HL-60/S4 treated with phorbol 12-myristate 13-acetate at 8.2 ng/mL for 4 days and 3 days (cell line): ENCODE data around the gene LPP.

Experiments used
- in situ Hi-C: fragments of 300-500 bp; cut with MboI; formaldehyde crosslinking; loops from 2 replicates; pipeline ENCODE4 v1.15.0; 2022; ENCODE audit warnings: low sequenced_read_pairs

Gene LPP

DNA sequence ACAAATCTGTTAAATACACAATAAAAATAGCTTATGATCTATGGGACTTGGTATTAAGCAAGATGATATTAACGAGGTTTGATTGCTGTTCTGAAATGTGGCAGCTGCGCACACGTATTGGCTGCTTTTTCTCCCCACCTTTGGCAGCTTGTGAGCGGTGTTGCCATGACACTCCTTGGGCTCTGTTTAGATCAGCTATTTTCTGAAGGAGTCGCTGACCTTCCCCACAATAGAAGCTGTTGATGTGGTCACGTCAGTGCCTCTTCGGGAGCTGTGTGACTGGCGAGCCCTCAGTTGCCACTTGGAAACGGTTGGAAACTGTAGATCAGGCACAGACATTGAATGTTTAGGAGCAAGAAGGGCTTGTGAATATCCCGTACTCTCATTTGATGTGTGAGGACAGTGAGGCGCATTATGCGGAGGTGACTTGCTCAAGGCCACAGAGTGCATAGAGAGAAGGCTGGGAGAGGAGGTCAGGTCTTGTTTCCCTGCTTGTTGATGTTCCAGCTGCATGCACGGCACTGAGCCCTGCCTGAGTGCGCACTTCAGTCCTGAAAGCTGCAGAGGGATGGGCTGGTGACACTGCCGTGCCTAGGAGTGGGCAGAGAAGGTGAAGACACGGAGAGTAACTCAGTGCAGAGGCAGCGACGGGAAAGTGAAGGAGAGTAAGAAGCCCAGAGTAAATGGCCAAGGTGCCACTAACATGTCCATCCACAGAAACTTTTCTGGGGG, 198.4 kb downstream of the LPP start:
- in situ Hi-C loops, result no loop called here

DNA sequence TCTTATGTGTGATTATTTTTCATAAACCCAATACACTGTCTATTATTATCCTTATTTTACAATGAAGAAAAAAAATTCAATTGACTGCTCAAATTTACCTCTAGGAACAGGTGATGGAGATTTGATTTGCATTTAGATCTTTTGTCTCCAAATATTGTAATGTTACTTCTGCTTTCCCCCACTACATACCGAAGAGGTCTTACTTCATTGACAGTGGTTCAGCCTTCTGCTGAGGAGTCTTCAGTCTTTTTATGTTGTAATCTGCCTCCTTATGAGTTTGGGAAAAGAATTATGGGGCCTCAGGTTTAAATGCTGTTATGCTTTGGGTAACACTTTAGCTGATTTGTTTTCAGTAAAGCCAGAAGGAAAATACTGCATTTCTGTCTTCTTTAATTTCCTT, 199.5 kb downstream of the LPP start:
- in situ Hi-C loops, result no loop called here

DNA sequence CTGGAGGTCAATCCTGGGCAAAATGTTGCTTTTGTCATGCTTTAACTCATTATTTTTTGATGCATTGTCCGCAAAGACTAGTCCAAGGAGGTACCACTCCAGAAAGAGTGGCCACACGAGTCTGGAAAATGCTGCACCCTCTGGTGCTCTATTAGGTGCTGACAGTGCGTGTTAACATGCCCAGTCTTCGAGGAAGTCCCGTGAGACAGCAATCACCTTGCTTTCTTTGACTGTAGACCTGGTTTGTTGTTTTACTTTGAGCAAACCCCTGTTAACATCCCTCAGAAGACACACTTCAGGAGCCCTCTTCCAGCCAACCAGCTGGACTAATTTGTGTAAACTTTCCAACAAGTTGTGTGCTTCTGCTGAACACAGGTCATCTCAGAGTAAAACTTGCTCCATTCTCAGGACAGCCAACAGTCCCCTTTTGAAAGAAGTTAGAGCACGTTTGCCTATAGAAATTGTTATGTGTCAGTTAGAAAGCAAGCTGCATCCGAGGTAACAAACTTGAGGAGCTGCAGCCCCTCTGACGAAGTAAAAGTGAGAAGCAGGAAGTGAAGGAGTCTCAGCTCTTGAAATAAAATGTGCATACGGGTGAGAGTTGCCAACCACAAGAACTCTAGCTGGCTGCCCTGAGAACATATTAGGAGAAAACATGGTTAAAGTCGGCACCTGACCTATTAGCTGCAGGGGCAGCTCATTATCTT, 205.0 kb downstream of the LPP start:
- in situ Hi-C loops, result no loop called here

DNA sequence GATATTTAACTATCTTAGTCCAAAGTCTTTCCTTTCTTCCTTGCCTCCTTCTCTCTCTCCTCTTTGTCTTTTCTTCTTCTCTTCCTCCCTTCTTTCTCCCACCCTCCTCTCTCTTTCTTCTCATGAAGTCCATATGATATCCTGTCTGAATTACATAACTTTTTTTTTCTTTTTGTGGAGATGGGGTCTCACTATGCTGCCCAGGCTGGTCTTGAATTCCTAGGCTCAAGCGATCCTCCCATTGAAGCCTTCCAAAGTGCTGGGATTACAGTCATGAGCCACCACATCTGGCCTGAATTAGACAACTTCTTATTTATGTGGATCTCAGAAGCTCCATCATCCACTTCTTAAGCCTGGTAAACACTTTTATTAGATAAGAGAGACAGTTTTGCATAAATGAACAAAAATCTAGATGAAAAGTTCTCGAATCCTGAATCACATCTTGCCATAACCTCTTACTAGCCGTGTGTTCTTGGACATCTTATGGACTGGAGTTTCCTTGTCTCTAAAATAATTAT, 206.5 kb downstream of the LPP start:
- in situ Hi-C loops, result no loop called here

DNA sequence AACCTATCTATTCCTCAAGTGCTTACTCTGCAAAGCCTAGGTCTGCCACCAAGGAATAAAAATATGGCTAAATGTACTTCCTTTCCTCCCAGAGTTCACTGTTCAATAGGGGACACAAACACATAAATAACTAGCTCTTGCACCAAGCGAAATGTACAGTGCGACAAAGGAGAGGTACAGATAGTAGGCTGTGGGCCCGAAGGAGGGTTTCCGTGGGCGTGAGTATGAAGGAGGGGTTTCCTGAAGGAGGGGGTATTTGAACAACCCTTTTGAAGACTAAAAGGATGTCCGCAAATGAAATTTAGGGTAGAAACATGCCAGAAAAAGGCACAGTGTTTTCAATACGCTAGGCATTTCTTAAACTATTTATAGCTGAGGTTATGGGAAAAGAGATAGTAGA, 207.9 kb downstream of the LPP start:
- in situ Hi-C loops, result no loop called here

DNA sequence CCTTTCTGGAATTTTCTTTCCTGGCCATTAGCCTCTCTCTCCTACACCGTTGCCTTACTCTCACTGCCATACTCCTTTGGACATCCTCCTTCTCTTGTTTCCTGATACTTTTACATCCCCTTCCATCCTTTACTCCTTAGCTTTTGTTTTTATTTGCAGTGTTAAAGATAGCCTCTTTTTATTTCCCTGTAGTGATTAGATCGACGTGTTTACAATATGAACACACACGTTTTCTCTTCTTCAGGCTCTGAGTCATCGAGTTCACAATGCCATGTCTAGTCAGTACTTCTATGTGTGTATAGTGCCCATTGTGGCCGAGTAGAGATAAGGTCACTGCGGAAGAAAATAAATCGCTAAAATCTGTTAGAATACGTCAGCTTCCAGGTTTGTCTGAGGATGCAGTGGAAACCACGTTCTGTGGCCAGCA, 208.5 kb downstream of the LPP start:
- in situ Hi-C loops, result no loop called here

DNA sequence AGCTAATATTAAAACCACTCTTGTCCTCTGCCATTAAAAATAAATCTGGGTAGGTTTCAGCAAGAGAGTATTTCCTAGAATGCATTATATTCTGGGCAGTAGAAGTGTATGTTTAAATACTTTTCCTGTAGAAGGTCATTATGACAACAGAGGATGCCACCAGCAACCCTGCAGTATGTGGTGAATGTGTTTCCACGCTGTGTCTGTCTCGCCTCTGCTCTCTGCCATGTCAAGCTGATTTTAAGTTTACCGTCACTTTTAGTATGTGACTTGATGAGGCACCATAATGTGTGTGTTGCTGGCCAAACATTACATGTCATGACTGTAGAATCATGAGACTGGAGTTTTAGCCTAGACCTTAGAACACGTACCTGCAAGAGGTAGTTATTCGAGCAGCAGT, 211.2 kb downstream of the LPP start:
- in situ Hi-C loops, result no loop called here

DNA sequence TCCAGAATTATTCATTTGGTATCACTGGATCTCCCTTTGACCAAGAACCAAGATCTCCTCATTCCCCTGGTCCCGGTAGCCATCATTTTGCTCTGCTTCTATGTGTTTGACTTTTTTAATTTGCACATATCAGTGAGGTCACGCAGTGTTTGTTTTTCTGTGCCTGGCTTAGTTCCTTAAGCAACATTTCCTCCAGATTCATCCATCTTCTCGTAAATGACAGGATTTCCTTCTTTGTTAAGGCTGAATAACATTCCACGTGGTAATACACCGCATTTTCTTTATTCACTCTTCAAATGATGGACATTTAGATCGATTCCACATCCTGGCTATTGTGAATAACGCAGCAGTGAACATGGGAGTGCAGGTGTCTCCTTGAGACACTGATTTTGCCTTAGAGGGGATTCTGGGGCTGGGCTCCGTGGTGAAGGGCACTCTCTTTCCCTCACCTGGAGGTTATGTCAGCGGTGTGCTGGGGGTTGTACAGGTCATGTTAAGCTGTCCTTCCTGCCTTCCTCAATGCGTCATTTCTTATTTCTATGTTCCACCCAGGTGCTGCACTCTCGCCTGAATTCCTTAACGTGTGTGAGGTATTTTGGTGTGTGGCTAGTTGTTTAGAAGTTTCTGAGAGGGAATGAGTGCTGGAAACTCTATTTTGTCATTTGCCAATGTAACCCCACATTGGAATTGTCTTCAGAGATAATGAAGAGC, 212.2 kb downstream of the LPP start:
- in situ Hi-C loops, result no loop called here

DNA sequence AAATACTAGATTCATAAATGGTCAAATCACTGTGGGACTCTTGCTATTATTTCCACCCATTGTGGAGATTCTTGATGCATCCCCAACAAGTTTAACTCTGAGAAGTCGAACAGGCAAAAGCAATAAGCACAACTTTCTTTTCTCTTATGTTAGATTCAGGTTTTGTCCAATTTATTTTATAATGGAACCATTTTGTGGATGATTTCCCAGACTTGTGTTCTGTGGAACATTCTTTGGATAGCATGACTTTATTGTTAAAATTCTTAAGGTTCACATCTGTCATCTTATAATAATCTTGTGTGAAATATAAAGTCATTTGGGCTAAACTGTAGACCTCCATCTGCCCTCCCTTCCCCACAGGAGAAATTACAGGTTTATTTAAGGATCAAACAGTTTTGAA, 213.7 kb downstream of the LPP start:
- in situ Hi-C loops, result no loop called here

DNA sequence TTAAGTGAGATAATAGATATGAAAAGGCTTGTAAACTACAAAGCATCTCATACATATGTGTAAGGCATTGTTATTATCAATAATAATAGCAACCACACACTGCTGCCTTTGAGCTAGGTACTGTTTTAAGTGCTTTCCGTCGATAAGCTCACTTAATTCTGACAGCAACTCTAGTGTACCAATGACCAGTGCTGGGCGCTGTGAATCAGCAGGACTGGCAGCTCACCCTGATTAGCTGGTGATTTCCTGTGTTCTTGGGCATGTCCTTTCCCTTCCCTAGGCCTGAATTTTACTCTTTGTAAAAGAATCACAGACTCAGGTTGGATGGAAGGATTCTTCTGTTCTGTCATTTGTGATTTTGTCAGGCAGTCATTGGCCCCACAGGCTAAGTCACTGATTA, 215.6 kb downstream of the LPP start:
- in situ Hi-C loops, result no loop called here

DNA sequence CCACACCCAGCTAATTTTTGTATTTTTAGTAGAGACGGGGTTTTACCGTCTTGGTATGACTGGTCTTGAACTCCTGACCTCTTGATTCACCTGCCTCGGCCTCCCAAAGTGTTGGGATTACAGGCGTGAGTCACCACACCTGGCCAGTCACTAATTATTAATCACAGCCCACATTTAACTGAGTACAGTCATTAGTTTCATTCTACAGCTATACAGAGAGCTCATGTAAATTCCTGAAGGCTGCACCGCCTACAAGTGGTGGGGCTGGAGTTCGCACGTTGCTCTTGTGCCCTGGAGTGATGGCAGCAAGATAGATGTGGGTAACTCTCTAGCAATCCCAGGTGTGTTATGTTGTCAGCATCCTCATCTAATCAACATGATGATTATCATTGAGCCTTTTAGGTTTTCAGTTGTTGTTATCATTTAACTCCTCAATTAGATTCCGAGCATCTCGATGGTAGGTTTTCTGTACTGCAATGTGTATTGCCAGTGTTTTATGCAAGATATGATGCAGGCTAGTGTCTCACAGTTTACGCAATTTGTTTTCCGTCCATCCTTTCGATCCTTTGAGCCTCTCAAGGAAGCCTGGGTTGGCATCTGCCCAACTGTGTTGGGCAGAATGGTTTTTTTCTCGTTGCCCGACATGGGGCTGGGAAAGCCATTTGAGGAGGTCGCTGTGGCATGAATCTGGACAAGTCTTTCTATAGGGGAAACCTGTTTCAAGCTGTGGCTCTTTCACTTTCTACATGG, 216.3 kb downstream of the LPP start:
- in situ Hi-C loops, result no loop called here

DNA sequence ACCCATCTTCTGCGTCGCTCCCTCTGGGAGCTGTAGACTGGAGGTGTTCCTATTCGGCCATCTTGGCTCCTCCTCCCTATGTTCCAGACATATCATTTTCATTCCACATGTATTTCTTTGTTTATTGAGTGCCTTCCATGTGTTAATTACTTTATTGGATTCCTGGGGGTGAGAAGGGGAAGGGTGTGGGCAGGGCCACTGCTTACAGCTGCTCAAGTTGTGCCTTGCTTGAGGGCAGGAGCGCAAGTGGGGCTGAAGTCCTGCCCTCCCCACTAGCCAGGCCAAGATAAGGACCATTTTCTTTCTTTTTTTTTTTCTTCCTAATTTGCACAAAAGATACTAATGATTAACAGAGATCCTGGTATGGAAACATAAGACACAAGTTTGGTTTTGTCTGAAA, 224.8 kb downstream of the LPP start:
- in situ Hi-C loops, result no loop called here

DNA sequence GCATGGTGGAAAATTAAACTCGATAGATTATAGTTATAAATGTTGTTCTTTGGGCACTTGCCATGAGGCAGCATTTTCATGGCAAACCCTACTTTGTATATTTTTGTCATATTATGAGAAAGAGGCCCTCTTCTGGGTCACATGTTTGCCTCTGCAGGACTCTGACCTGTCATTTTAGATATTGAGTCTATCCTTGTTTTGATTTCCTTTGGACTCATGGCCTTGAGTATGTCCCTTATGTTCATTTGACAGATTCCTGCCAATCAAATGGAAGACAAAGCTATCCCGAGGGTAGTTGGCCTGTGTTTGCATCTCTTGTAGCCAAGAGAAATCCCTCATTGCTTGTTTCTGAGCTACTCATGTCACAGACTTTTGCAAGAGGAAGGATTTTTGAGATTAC, 226.3 kb downstream of the LPP start:
- in situ Hi-C loops, result no loop called here

DNA sequence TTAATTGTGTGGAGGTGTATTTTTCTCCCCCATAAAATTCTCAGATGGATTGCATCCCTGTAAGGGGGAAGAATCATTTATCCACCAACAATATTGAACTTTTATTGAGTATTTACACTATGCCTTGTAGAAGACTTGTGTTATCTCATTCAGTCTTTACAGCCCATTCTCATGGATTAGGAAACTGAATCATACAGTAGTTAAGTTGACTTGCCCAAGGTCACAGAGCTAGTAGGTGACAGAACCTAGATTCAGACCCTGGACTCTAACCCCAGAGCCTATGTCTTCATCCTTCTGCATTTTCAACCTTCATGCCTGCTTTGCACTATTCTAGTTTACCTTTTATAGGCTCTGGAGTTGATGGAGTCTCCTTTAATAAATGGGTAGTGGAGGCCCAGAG, 226.8 kb downstream of the LPP start:
- in situ Hi-C loops, result no loop called here

DNA sequence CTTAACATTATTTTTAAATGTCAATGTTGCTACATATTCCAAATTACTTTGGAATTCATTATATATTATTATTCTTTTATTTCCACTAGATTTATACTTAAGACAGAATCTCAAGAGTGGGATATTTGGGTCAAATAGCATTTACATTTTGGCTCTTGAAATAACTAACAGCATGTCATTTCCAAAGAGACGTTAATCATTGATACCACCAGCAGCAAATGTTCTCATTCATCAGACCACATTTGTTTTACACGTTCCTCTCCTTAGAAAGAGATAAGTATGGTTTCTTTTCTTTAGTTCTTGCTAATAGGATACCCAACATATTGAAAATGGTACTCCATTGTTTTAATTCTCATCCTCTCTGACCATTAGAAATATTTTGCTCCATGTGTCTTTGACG, 229.8 kb downstream of the LPP start:
- in situ Hi-C loops, result no loop called here

DNA sequence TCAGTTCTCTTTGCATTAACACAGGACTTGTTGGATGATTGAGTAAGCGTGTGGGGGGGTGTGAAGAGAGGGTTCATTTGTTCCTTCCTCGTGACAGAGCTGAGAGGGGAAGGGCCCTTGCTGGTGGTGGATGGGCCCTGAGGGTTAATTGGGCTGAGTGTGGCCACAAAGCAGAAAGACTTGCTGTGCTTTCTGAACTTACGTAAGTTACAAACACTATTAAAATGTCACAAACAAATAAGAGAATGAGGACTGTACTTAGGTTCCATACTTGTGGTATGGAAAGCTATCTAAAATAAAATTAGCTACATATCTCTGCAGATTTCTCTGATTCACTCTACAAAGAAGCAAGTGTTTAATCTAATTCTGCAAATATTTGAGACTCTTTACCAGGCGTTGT, 231.3 kb downstream of the LPP start:
- in situ Hi-C loops, result no loop called here

DNA sequence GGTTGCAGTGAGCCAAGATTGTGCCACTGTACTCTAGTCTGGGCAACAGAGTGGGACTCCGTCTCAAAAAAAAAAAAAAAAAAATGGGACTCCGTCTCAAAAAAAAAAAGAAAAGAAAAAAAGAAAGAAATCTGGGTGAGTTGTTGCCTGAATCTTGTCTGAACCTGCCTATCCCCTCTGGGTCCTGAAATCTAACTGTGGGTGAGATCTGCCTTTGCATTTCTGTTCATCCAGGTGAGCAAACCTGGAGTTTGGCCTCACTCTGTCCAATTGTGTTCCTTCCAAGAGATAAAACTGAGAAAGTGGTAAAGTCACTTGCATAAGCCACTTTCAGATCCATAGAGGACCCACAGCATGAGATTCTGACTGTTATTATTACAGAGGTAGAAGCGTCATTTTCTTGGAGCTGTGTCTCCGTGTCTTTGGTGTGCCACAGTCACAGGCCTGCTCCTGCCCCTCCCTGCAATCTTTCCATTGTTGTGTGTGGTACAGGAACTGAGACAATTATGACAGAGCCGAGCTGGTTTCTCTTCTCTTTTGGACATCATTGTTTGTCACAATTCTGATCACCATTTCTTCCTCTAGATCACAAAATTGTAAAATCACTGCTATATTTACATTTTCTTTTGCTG, 235.9 kb downstream of the LPP start:
- in situ Hi-C loops, result no loop called here

DNA sequence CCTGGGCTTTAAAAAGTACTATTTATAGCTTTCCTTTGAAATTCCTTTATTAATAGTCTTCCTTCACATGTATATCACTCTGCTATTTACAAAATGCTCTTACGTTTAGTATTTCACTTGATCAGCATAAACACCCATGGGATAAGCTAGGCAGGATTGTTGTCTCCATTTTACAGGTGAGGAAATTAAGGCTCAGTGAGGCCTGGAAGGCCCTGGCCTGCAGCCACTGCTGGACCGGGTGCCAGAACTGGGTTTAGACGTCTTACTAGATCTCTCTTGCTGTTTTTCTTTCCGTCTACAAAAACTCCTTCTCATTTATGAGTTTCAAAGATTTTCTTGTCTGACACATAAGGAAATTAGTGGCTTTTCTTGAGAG, 236.4 kb downstream of the LPP start:
- in situ Hi-C loops, result no loop called here

DNA sequence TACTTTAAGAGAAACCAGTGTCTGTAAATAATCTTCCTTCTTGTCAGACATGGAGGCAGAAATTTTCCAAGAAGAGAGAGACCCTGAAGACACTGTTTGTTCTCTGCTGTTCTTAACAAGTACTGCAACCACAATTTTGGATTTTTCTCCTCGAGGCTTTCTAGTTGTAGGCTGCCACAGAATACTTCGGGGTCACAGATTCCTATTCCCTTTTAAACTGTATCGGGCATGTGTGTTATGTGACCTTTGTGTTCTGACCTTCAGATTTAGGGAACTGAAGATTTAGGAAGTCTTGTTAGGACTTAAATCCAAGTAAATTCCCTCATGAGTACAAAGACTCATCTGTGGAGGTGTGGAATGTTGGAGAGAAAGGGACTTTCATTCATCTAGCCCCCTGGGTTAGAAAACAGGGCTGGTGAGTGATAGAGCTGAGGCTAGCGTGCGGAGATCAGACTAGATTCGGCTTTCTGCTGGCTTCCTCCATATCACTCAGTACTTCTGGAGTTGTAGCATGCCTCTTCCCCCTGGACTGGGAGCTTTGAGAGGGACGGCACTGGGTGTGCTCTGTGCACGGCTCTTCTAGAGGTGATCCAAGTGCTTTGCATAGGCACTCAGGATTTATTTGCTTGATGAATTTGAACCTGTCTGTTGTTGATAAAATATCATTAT, 237.0 kb downstream of the LPP start:
- in situ Hi-C loops, result no loop called here

DNA sequence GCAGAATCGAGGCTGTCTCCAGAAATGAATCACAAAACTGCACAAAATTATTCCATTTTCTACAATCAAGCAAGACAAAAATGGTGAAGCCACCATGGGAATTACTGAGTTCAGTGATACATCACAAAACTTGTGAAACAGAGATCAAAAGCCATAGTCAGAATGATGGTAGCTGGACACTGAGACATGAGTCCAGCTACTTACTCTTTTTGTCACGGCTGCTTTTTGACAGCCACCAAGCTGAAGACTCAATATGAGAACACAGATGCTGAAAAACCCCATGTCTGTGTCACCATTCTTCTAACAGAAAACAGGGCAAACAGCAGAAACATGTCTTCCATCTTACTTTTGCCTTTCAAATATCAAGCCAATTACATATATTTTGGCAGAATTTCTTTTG, 237.6 kb downstream of the LPP start:
- in situ Hi-C loops, result no loop called here
